Measurements from ENCODE around the gene THOC1. TPM values are rescaled to one million over a fixed set of nuclear protein-coding genes. Genes with fewer than 3 reads are reported as not detected.

Gene THOC1
- total RNA-seq, 2 donors from 2014 or later = 81.8 to 99.6 TPM

DNA sequence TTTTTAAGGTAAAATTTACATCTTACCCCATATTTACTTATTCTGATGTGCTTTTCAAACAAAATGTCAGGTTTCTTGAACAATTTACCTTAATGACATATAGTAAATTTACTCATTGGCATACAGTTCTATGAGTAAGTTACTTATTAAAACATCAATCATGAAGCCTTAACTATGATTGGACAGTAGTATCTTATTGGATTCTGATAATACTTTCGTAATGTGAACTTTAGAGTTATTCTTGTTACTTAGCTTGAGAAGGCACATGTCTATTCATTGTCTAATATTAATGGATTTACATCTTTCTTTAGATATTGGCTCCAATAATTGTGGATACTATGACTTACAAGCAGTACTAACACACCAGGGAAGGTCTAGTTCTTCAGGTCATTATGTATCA, 57.8 kb downstream of the THOC1 start:
- H3K4me3 ChIP-seq (ENCODE audit: low read length) = no peak overlapping the region
- TF ChIP-seq, protein P1, sequence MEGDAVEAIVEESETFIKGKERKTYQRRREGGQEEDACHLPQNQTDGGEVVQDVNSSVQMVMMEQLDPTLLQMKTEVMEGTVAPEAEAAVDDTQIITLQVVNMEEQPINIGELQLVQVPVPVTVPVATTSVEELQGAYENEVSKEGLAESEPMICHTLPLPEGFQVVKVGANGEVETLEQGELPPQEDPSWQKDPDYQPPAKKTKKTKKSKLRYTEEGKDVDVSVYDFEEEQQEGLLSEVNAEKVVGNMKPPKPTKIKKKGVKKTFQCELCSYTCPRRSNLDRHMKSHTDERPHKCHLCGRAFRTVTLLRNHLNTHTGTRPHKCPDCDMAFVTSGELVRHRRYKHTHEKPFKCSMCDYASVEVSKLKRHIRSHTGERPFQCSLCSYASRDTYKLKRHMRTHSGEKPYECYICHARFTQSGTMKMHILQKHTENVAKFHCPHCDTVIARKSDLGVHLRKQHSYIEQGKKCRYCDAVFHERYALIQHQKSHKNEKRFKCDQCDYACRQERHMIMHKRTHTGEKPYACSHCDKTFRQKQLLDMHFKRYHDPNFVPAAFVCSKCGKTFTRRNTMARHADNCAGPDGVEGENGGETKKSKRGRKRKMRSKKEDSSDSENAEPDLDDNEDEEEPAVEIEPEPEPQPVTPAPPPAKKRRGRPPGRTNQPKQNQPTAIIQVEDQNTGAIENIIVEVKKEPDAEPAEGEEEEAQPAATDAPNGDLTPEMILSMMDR (conservative IDR thresholded peaks at IDR 0.05) = no peak
- no peak overlapping the region for H3K9ac ChIP-seq (ENCODE audit: extremely low read depth, low read length, poor library complexity, severe bottlenecking)
- Mint-ChIP-seq H3K27me3 (ENCODE audit: insufficient read depth) (no peaks in the 10 kb centered on the region), H3K9me3 (no peaks in the 10 kb centered on the region), H3K4me1 (peaks cover 4% of the 10 kb centered on the region), H3K36me3 (ENCODE audit: low read depth) (peaks cover 70% of the 10 kb centered on the region), H3K4me3 (no peak overlapping the region), H3K27ac (no peak overlapping the region)
- no peak for DNase-seq
- H3K4me1 ChIP-seq (ENCODE audit: control insufficient read depth, insufficient read depth, low read length) = no peaks in the 10 kb centered on the region
- H3K27me3 ChIP-seq (ENCODE audit: control insufficient read depth, insufficient read depth, low read length, poor library complexity, severe bottlenecking) = no peaks in the 10 kb centered on the region
- peaks cover 83% of the 10 kb centered on the region for H3K36me3 ChIP-seq (ENCODE audit: control insufficient read depth, insufficient read depth, low read length)
- H3K9me3 ChIP-seq (ENCODE audit: control insufficient read depth, low read length) = no peaks in the 10 kb centered on the region
- 90% methylated on average over 1 of the region's 1 CpG; no CpG with 5 or more reads in 1 of the 2 experiments for WGBS, 2 experiments (ENCODE audit: insufficient coverage in 1 of 2, insufficient read length in 1 of 2)
- no peak overlapping the region for H3K27ac ChIP-seq (ENCODE audit: low read depth, low read length)

DNA sequence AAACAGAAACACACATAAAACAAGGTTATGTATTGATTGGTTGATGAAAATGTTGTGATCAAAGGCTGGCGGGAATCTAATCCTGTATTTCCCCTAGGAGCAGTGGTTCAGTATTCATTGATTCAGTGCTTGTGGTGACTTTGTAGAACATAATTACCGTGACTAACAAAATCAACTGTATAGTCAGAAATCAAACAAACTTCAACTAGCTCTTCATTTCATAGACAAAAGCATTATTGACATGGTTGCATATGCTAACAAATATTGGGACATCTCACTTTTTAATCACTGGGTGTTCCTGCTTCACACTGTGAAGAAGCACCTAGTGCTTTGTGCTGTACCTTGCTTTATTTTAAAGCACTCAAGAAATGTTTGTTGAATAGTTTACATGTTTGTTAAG, 68.1 kb downstream of the THOC1 start:
- H3K36me3 Mint-ChIP-seq (ENCODE audit: low read depth) = peaks cover 68% of the 10 kb centered on the region
- WGBS, 2 experiments (ENCODE audit: insufficient coverage in 1 of 2, insufficient read length in 1 of 2) = 100% methylated on average over 2 of the region's 2 CpGs; no CpG with 5 or more reads in 1 of the 2 experiments
- H3K4me3 ChIP-seq (ENCODE audit: low read length) = no peak overlapping the region
- H3K9me3 Mint-ChIP-seq = no peaks in the 10 kb centered on the region
- peaks cover 5% of the 10 kb centered on the region for H3K4me1 Mint-ChIP-seq
- H3K27ac Mint-ChIP-seq = peak overlapping the region; percentile 48
- TF ChIP-seq, protein P1 (conservative IDR thresholded peaks at IDR 0.05) = no peak
- H3K27me3 ChIP-seq (ENCODE audit: control insufficient read depth, insufficient read depth, low read length, poor library complexity, severe bottlenecking) = no peaks in the 10 kb centered on the region
- H3K4me3 Mint-ChIP-seq = no peak overlapping the region
- H3K9me3 ChIP-seq (ENCODE audit: control insufficient read depth, low read length) = no peaks in the 10 kb centered on the region
- no peak for DNase-seq
- H3K27me3 Mint-ChIP-seq (ENCODE audit: insufficient read depth) = no peaks in the 10 kb centered on the region
- H3K36me3 ChIP-seq (ENCODE audit: control insufficient read depth, insufficient read depth, low read length) = peaks cover 81% of the 10 kb centered on the region
- no peak overlapping the region for H3K27ac ChIP-seq (ENCODE audit: low read depth, low read length)
- H3K9ac ChIP-seq (ENCODE audit: extremely low read depth, low read length, poor library complexity, severe bottlenecking) = no peak overlapping the region
- H3K4me1 ChIP-seq (ENCODE audit: control insufficient read depth, insufficient read depth, low read length) = no peaks in the 10 kb centered on the region

DNA sequence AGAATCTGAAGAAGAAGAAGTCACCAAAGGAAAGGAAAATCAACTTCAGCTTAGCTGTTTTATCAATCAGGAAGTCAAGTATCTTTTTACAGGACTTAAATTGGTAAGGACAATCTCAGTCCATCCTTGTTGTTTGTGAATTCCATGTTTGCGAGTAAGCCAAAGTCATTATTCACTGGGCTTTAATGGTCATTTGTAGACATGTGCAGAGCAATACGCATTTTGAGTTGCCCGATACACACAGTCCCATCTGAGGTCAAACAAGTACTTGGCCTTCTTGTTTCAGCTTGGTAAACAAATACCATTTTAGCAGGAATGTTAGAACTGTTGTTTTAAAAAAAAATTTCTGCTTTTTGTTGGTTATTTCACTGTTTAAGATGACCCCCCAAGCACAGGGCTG, 68.6 kb downstream of the THOC1 start:
- Histone ChIP-seq H3K4me3 (ENCODE audit: low read length) (no peak overlapping the region), H3K27me3 (ENCODE audit: control insufficient read depth, insufficient read depth, low read length, poor library complexity, severe bottlenecking) (no peaks in the 10 kb centered on the region), H3K27ac (ENCODE audit: low read depth, low read length) (no peak overlapping the region), H3K36me3 (ENCODE audit: control insufficient read depth, insufficient read depth, low read length) (peaks cover 76% of the 10 kb centered on the region), H3K9me3 (ENCODE audit: control insufficient read depth, low read length) (no peaks in the 10 kb centered on the region), H3K9ac (ENCODE audit: extremely low read depth, low read length, poor library complexity, severe bottlenecking) (no peak overlapping the region), H3K4me1 (ENCODE audit: control insufficient read depth, insufficient read depth, low read length) (no peaks in the 10 kb centered on the region)
- H3K27ac Mint-ChIP-seq = no peak overlapping the region
- peaks cover 5% of the 10 kb centered on the region for H3K4me1 Mint-ChIP-seq
- WGBS, 2 experiments (ENCODE audit: insufficient coverage in 1 of 2, insufficient read length in 1 of 2) = 94 to 100% methylated on average over 3 of the region's 3 CpGs
- TF ChIP-seq, protein P1 (conservative IDR thresholded peaks at IDR 0.05) = no peak
- H3K36me3 Mint-ChIP-seq (ENCODE audit: low read depth) = peaks cover 67% of the 10 kb centered on the region
- no peak for DNase-seq
- H3K4me3 Mint-ChIP-seq = no peak overlapping the region
- no peaks in the 10 kb centered on the region for H3K9me3 Mint-ChIP-seq
- H3K27me3 Mint-ChIP-seq (ENCODE audit: insufficient read depth) = no peaks in the 10 kb centered on the region
